Glomerular visceral epithelial cell (primary cell): ENCODE results near the gene ERO1B.

Source experiments
- DNase-seq: peaks from one replicate; pipeline ENCODE4 v3.0.0-alpha.2; 2016; ENCODE audit errors: extremely low spot score

Gene ERO1B

DNA sequence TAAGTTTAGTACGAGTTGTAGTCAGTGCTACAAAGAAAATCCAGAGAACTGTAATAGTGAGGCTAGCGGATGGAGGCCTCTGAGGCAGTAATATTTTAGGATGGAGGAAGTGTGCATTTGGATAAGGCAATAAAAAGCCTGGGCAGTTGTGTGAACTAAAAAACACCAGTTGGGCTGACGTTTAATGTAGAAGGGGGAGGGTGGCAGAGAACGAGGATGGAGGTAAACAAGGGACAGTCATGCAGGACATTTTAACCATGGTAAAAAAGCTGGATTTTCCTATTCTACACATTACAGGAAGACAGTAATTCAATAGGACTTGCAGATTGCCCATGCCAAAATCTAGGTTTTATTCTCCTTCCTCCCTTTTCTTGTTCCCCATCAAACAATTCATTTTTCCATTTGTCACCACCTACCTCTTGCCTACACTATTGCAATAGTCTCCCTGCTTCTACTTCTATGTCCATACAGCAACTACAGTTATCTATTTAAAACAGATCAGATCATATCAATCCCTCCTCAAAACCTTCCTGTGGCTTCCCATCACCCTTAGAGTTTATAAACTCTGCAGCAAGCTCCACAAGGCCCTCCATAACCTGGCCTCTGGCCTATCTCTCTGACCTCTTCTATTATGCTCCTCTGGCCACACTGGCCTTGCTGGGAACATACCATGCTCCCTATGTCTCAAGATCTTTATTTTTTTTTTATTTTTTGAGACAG lies 27.7 kb downstream of the ERO1B start:
- no peak for DNase-seq

DNA sequence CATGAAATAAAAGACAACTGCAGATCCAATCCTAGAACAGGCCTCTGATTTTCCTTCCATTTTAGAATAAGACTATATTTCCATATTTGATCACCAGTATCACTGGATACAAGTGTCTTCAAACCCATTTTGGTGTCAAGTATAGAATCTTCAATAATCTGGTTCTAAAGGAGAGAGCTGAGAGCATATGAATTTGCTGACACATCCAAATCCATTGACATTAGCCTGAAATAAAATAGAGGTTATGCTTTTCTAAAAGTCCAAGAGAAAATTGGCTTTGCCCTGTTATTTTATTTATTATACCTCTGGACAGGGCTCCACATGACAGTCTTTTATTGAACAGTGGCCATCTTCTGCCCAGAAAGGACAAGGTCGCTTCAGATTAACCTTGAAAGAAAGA lies 28.6 kb downstream of the ERO1B start:
- DNase-seq: no peak

GRCh38 chr1:236251587-236251986 lies 30.2 kb downstream of the ERO1B start:
- no peak for DNase-seq

GRCh38 chr1:236247286-236247685 lies 34.5 kb downstream of the ERO1B start:
- no peak for DNase-seq

- DNase-seq: no peak
Measured at GRCh38 chr1:236242568-236242967, 39.2 kb downstream of the ERO1B start.

DNA sequence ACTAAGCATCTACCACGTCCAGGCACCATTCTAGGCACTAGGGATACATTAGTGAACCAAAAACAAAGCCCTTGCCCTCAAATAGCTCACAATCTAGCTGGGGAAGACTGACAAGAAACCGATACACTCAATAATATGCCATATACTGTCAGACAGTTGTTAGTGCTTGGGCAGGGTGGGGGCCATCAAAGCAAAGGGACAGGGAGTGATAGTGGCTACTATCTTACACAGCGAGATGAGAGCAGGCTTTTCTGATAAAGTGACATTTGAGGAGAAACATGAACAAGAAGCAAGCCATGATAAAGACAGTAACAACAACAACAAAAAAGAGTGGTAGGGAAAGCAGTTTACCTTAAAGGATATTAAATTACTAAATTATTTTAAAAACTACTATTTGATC lies 41.1 kb downstream of the ERO1B start:
- no peak for DNase-seq

DNA sequence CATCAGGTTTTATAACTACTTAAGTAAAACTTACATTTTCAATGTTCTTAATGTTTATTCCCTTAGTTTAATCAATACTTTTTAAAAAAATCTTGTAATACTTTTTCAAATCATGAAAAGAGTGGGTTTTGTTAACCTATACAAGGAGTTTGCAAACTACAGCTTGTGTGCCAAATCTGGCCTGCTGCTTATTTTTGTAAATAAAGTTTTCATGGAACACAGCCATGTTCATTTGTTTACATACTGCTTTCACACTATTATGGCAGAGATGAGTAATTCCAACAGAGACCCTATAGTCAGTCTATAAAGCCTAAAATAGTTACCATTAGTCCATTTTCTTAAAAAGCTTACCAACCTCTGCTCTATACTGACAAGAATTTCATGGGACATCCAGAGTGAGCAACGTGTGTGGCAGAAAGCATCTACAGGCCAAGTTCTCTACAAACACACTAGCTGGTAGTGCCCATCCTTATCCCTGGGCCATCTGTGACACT lies 42.6 kb downstream of the ERO1B start:
- no peak for DNase-seq

- DNase-seq: no peak
Measured at GRCh38 chr1:236235116-236235515, 46.6 kb downstream of the ERO1B start.

DNA sequence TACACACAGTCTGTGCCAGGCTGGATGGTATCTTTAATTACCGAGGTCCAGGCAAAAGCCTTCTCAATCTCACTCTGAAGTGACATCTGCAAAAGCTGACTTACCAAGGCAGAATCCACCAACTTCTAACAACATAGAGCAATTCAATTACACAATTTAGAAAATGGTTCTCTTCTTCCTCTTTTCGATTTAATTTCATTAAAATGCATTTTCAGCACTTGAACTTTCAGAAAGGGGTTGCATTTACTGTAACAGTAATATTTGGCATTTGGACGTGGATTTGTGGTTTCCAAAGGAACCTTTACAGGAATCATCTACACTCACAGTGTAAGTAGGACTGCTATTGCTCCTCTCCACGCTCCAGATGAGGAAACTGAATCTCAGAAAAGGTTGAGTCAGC lies 53.3 kb downstream of the ERO1B start:
- DNase-seq: no peak

GRCh38 chr1:236222632-236223031 lies 59.1 kb downstream of the ERO1B start:
- no peak for DNase-seq

GRCh38 chr1:236220473-236220872 lies 61.3 kb downstream of the ERO1B start:
- no peak for DNase-seq

DNA sequence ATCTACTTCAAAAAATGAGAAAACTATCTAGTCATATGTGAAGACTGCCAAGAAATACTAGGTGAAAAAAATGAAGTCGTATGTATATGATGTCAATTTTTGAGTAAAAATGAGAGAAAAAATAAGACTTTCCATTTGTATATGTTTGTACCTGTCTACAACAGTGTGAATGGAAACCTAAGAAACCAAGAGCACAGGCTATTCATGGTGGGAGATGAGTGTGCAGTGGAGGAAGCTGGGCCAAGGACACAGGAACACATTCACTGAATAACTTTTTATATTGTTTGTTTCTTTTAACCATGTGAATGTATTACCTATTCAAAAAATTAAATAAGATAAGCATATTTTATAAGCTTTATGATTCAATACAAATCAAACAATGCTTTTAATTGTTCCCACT lies 67.0 kb downstream of the ERO1B start:
- DNase-seq: no peak

GRCh38 chr1:236213534-236213933 lies 68.2 kb downstream of the ERO1B start:
- no peak for DNase-seq

DNA sequence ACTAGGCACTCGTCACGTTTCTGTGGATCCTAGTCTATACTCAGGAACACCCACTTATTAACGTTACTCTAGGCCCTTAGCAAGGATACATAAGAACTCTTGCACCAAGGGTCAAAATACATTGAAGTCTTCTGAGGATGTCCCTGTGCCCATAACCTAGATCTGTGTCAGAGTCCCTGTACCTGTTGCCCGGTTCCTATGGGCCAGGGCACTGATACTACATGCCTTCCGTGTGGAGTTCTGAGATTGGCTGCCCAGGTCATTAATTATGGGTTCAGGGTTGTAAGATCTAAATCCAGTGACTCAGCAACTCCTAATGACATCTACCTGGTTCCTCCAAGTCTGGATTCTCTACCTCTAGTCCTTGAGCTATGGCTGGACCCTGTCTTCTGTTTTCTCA lies 69.9 kb downstream of the ERO1B start:
- DNase-seq: no peak

DNA sequence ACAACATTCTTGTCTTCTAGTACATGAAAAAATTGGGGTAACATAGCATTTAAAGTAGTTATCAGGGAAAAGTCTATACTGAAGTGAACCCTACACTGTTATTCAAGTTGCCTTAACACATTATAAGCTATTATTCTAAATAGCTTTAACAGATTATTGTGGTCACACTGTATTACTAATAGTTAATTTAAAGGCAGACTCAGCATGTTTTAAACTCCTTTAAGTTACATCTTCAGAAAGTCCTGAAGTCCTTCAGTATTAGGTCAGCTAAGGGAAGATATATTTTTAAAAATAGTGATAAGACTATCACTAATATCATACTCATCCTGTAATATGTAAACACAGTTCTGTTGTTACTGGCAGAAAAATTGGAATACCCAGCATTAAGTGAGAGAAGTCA lies 72.0 kb downstream of the ERO1B start:
- DNase-seq: no peak

GRCh38 chr1:236209185-236209584 lies 72.6 kb downstream of the ERO1B start:
- DNase-seq: no peak

DNA sequence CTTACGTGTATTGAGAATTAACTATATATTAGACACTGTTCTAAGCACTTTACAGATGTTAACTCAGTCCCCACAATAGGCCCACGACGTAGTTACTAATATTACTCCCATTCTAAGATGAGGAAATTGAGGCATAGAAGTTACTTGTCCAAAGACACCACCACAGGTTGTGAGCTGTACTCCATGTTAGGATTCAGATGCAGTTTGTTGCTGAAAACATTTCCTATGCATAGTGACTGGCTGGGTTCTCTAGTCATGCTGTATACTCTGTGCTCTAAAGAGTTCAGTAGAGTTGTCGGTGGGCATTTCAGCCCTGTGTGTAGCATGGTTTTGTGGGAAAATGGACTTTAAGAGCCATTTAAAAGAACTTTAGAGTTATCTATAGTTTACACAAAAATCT lies 74.2 kb downstream of the ERO1B start:
- DNase-seq: no peak

DNA sequence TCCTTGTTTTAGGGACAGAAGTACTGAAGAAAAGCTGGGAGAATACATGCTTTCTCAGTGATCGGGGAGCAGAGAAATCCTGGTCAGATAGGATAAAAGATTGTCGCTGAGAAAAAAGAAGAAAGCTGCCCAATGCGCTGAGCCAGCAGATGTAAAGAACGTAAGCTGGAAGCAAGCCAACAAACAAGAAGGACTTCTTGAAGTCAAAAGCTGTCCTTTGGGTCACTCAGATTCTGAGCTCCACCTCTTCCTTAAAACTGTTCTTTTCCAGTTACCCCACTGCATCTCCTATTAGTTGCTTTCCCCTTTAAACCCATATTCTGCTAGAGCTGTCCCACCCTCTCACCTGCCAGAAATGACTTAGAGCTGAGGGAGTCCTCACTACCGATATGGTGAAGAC lies 74.6 kb downstream of the ERO1B start:
- no peak for DNase-seq

GRCh38 chr1:236206548-236206947 lies 75.2 kb downstream of the ERO1B start:
- DNase-seq: no peak

DNA sequence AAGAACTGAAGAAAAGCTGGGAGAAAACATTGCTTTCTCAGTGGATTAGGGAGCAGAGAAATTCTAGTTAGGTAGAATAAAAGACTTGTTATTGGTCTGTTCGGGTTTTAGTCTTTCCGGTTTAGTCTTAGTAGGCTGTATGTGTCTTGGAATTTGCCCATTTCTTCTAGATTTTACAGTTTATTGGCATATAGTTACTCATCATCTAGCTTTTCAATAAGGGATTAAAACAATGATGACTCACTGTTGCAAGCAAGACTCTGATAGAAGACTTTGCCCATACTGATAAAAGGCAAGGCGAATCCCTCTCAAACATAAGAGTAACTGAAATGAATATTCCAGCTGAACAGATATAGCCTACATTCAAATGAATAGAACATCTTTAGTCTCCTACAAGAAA lies 77.1 kb downstream of the ERO1B start:
- DNase-seq: no peak

DNA sequence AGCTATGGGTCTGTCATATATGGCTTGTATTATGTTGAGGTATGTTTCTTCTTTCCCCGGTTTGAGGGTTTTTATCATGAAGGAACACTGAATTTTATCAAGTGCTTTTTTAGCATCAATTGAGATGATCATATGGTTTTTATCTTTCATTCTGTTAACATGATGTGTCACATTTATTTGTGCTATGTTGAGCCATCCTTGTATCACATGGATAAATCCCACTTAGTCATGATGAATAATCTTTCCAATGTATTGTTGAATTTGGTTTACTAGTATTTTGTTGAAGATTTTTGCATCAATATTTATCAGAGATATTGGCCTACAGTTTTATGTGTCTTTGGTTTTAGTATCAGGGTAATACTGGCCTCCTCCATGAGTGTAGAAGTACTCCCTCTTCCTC lies 77.7 kb downstream of the ERO1B start:
- no peak for DNase-seq

GRCh38 chr1:236201786-236202185 lies 80.0 kb downstream of the ERO1B start:
- no peak for DNase-seq

DNA sequence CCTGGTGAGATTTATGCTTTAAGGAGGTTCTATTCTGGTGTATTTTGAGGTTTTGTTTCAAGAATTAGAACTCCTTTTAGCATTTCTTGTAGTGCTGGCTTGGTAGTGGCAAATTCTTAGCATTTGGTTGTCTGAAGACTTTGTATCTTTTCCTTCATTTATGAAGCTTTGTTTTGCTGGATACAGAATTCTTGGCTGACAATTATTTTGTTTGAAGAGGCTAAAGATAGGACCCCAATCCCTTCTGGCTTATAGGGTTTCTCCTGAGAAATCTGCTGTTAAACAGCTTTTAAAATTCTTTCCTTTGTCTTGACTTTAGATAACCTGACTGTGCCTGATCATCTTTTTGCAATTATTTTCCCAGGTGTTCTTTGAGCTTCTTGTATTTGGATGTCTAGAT lies 80.8 kb downstream of the ERO1B start:
- no peak for DNase-seq

GRCh38 chr1:236193184-236193583 lies 88.6 kb downstream of the ERO1B start:
- no peak for DNase-seq
